SK-N-MC (cell line): ENCODE results near the gene CPNE5.

ENCODE experiments used
- EZH2 ChIP-seq: fragments of 200-600 bp; sonication (generic); IDR thresholded peaks from one replicate; pipeline ENCODE4 v1.6.1; 2017; ENCODE audit warnings: antibody characterized with exemption
- POLR2AphosphoS5 ChIP-seq: IDR thresholded peaks from 2 replicates; pipeline ENCODE4 v1.6.1; 2012; ENCODE audit warnings: mild to moderate bottlenecking, low read depth, low read length, borderline replicate concordance

GRCh38 chr6:36714511-36714910 is 124.7 kb downstream of the CPNE5 start:
- TF ChIP-seq POLR2AphosphoS5 (no peak), EZH2 (no peak)
